WTC11 (cell line): ENCODE measurements around the gene DIDO1.

Experiments
- ATF2 ChIP-seq: sonication (generic); formaldehyde crosslinking; IDR thresholded peaks from 2 replicates; pipeline ENCODE4 v1.8.1; 2022; ENCODE audit warnings: low read depth, missing genetic modification reagents, borderline replicate concordance
- GRHL2 ChIP-seq: fragments of 250-450 bp; sonication (Bioruptor Pico); IDR thresholded peaks from 2 replicates; pipeline ENCODE4 v1.8.0; 2022; ENCODE audit warnings: mild to moderate bottlenecking, moderate library complexity; ENCODE audit not compliant: insufficient replicate concordance, severe bottlenecking
- MYBL2 ChIP-seq: sonication (generic); formaldehyde crosslinking; IDR thresholded peaks from 2 replicates; pipeline ENCODE4 v1.8.1; 2023; ENCODE audit warnings: mild to moderate bottlenecking, moderate library complexity, missing genetic modification reagents
- NR3C1 ChIP-seq: sonication (generic); formaldehyde crosslinking; conservative IDR thresholded peaks from 2 replicates; pipeline ENCODE4 v1.8.1; 2023; ENCODE audit warnings: low read depth, mild to moderate bottlenecking, missing genetic modification reagents
- ZBTB21 ChIP-seq: sonication (generic); formaldehyde crosslinking; IDR thresholded peaks from 2 replicates; pipeline ENCODE4 v1.8.1; 2023; ENCODE audit warnings: mild to moderate bottlenecking, missing genetic modification reagents, borderline replicate concordance
- ZNF416 ChIP-seq: fragments of 250-450 bp; sonication (Bioruptor Pico); IDR thresholded peaks from 2 replicates; pipeline ENCODE4 v1.9.0; 2021; ENCODE audit warnings: mild to moderate bottlenecking, inconsistent platforms
- TF ChIP-seq, protein P1 (sequence below): fragments of 200-600 bp; IDR thresholded peaks from 2 replicates; pipeline ENCODE4 v1.8.0; 2022; ENCODE audit warnings: antibody characterized with exemption
- TF ChIP-seq, protein P2 (sequence below): sonication (generic); formaldehyde crosslinking; IDR thresholded peaks from 2 replicates; pipeline ENCODE4 v1.8.0; 2022; ENCODE audit warnings: mild to moderate bottlenecking, missing genetic modification reagents

GRCh38 chr20:62886709-62887058, 39.6 kb downstream of the DIDO1 start:
- TF ChIP-seq, protein P1, sequence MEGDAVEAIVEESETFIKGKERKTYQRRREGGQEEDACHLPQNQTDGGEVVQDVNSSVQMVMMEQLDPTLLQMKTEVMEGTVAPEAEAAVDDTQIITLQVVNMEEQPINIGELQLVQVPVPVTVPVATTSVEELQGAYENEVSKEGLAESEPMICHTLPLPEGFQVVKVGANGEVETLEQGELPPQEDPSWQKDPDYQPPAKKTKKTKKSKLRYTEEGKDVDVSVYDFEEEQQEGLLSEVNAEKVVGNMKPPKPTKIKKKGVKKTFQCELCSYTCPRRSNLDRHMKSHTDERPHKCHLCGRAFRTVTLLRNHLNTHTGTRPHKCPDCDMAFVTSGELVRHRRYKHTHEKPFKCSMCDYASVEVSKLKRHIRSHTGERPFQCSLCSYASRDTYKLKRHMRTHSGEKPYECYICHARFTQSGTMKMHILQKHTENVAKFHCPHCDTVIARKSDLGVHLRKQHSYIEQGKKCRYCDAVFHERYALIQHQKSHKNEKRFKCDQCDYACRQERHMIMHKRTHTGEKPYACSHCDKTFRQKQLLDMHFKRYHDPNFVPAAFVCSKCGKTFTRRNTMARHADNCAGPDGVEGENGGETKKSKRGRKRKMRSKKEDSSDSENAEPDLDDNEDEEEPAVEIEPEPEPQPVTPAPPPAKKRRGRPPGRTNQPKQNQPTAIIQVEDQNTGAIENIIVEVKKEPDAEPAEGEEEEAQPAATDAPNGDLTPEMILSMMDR = no peak
- TF ChIP-seq ATF2 = no peak
- TF ChIP-seq MYBL2 = no peak
- TF ChIP-seq ZBTB21 = no peak
- TF ChIP-seq, protein P2, sequence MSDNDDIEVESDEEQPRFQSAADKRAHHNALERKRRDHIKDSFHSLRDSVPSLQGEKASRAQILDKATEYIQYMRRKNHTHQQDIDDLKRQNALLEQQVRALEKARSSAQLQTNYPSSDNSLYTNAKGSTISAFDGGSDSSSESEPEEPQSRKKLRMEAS (CRISPR knock-in tag) = no peak
- no peak for TF ChIP-seq ZNF416
- no peak for TF ChIP-seq GRHL2 (CRISPR knock-in tag)
- TF ChIP-seq NR3C1 (CRISPR knock-in tag) = no peak
